ENCODE results near the gene C22orf39. TPM values are rescaled to one million over a fixed set of nuclear protein-coding genes. Genes with fewer than 3 reads are reported as not detected.
A peak's percentile ranks its signal among the peaks of the same experiment; 100 is the strongest.

The C22orf39 gene
- total and polyA plus RNA-seq, 4 donors = 11.3 to 22.4 (median 13.5) TPM

DNA sequence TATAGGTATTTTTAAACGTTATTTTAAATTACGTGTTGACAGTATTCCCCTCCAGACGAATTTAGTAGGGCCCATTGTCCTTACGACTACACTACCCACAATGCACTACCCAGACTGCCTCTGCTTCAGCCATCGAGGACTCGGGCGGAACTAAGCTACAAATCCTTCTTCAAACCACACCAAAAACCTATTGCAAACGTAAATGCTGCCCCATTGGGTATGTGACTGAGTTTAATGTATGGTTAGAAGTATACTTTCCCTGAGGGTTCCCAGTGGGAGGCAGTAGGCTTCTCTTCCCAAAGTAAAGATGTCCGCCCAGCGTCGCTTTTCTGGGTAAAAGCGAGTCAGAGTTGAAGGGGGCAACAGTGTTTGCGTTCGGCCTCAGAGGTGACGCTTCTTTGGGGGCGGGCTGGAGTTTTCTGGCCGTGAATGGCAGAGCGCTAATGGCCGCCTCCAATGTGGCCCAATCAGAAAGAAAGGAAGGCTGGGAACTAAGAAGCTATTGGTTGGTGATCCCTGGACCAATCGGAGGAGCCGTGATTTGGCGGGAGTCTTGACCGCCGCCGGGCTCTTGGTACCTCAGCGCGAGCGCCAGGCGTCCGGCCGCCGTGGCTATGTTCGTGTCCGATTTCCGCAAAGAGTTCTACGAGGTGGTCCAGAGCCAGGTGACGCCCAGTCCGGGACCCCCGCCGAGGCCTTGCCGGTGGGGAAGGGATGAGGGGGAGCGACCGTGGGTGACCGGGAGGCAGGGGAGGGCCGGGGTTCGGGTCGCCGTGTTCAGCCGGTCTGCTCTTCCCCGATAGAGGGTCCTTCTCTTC, 32.1 kb upstream of the C22orf39 start, which contains the start of gene CDC45 (continued):
- TF ChIP-seq ATF3 (IDR thresholded peaks at IDR 0.05) = no peak
- TF ChIP-seq, protein P1, sequence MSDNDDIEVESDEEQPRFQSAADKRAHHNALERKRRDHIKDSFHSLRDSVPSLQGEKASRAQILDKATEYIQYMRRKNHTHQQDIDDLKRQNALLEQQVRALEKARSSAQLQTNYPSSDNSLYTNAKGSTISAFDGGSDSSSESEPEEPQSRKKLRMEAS (IDR thresholded peaks at IDR 0.05) = peak; percentile 67
- no peak for TF ChIP-seq HNF4G (IDR thresholded peaks at IDR 0.05)
- TF ChIP-seq GABPA (IDR thresholded peaks at IDR 0.05 in 1 of 2, conservative IDR thresholded peaks at IDR 0.05 in 1 of 2) = peak; percentile 72 to 82
- TF ChIP-seq SP1 (IDR thresholded peaks at IDR 0.05) = peak; percentile 82
- peak; percentile 100 for TF ChIP-seq YY1 (IDR thresholded peaks at IDR 0.05)

GRCh38 chr22:19478901-19479354, 31.4 kb upstream of the C22orf39 start, which contains the start of gene UFD1:
Gene UFD1 (minus strand): TSS chr22:19479193. CDS start chr22:19479085, 108 bp downstream.
- under 1% methylated on average over 42 of the region's 42 CpGs for WGBS
- Histone ChIP-seq H3K4me1 (ENCODE audit: control insufficient read depth in 4 of 4, insufficient read depth in 4 of 4, low read length in 3 of 4) (peaks cover 3 to 21% (median 17%) of the 10 kb centered on the region in 4 donors), H3K4me3 (ENCODE audit: low read depth in 1 of 3, low read length in 3 of 3) (peak within 1 kb of the TSS; percentile 89 to 98 (median 98)), H3K9me3 (ENCODE audit: control insufficient read depth in 4 of 4, low read length in 3 of 4) (no peaks in the 10 kb centered on the region), H3K36me3 (ENCODE audit: control insufficient read depth in 4 of 4, insufficient read depth in 3 of 4, low read depth in 1 of 4, low read length in 3 of 4) (peaks cover 0 to 10% (median 5%) of the 10 kb centered on the region in 4 donors), H3K9ac (ENCODE audit: low read depth in 1 of 2, low read length in 2 of 2) (peak within 1 kb of the TSS; percentile 89 to 99), H3K27ac (ENCODE audit: low read depth in 1 of 2, low read length in 2 of 2) (peak within 1 kb of the TSS; percentile 96 to 100), H3K27me3 (ENCODE audit: control insufficient read depth in 4 of 4, insufficient read depth in 4 of 4, low read length in 3 of 4) (no peaks in the 10 kb centered on the region)
- TF ChIP-seq, protein P2, sequence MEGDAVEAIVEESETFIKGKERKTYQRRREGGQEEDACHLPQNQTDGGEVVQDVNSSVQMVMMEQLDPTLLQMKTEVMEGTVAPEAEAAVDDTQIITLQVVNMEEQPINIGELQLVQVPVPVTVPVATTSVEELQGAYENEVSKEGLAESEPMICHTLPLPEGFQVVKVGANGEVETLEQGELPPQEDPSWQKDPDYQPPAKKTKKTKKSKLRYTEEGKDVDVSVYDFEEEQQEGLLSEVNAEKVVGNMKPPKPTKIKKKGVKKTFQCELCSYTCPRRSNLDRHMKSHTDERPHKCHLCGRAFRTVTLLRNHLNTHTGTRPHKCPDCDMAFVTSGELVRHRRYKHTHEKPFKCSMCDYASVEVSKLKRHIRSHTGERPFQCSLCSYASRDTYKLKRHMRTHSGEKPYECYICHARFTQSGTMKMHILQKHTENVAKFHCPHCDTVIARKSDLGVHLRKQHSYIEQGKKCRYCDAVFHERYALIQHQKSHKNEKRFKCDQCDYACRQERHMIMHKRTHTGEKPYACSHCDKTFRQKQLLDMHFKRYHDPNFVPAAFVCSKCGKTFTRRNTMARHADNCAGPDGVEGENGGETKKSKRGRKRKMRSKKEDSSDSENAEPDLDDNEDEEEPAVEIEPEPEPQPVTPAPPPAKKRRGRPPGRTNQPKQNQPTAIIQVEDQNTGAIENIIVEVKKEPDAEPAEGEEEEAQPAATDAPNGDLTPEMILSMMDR (IDR thresholded peaks at IDR 0.05; ENCODE audit: low read depth, low read length, missing input control) = no peak
- TF ChIP-seq RAD21 (IDR thresholded peaks at IDR 0.05) = peak in 1 of 2 donors; percentile 13
- TF ChIP-seq GABPA (IDR thresholded peaks at IDR 0.05 in 1 of 2, conservative IDR thresholded peaks at IDR 0.05 in 1 of 2) = peak in 1 of 2 donors; percentile 87
- peak; percentile 84 for DNase-seq (ENCODE audit: low spot score)

GRCh38 chr22:19478045-19478900, 30.8 kb upstream of the C22orf39 start:
- Histone ChIP-seq H3K9ac (ENCODE audit: low read depth in 1 of 2, low read length in 2 of 2) (peak overlapping the region; percentile 89 to 92), H3K27me3 (ENCODE audit: control insufficient read depth in 4 of 4, insufficient read depth in 4 of 4, low read length in 3 of 4) (no peaks in the 10 kb centered on the region), H3K27ac (ENCODE audit: low read depth in 1 of 2, low read length in 2 of 2) (peak overlapping the region; percentile 96 to 100), H3K36me3 (ENCODE audit: control insufficient read depth in 4 of 4, insufficient read depth in 3 of 4, low read depth in 1 of 4, low read length in 3 of 4) (peaks cover 4 to 15% (median 10%) of the 10 kb centered on the region in 4 donors), H3K9me3 (ENCODE audit: control insufficient read depth in 4 of 4, low read length in 3 of 4) (no peaks in the 10 kb centered on the region), H3K4me3 (ENCODE audit: low read depth in 1 of 3, low read length in 3 of 3) (peak overlapping the region; percentile 89 to 98 (median 98)), H3K4me1 (ENCODE audit: control insufficient read depth in 4 of 4, insufficient read depth in 4 of 4, low read length in 3 of 4) (peaks cover 3 to 21% (median 17%) of the 10 kb centered on the region in 4 donors)
- TF ChIP-seq JUND (IDR thresholded peaks at IDR 0.05) = no peak
- TF ChIP-seq EGR1 (IDR thresholded peaks at IDR 0.05; ENCODE audit: low read depth in 2 of 2) = no peak
- TF ChIP-seq, protein P3, sequence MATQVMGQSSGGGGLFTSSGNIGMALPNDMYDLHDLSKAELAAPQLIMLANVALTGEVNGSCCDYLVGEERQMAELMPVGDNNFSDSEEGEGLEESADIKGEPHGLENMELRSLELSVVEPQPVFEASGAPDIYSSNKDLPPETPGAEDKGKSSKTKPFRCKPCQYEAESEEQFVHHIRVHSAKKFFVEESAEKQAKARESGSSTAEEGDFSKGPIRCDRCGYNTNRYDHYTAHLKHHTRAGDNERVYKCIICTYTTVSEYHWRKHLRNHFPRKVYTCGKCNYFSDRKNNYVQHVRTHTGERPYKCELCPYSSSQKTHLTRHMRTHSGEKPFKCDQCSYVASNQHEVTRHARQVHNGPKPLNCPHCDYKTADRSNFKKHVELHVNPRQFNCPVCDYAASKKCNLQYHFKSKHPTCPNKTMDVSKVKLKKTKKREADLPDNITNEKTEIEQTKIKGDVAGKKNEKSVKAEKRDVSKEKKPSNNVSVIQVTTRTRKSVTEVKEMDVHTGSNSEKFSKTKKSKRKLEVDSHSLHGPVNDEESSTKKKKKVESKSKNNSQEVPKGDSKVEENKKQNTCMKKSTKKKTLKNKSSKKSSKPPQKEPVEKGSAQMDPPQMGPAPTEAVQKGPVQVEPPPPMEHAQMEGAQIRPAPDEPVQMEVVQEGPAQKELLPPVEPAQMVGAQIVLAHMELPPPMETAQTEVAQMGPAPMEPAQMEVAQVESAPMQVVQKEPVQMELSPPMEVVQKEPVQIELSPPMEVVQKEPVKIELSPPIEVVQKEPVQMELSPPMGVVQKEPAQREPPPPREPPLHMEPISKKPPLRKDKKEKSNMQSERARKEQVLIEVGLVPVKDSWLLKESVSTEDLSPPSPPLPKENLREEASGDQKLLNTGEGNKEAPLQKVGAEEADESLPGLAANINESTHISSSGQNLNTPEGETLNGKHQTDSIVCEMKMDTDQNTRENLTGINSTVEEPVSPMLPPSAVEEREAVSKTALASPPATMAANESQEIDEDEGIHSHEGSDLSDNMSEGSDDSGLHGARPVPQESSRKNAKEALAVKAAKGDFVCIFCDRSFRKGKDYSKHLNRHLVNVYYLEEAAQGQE (IDR thresholded peaks at IDR 0.05) = no peak
- no peak for TF ChIP-seq TAF1 (conservative IDR thresholded peaks at IDR 0.05)
- TF ChIP-seq FOXA1 (IDR thresholded peaks at IDR 0.05) = no peak
- peak; percentile 39 for DNase-seq (ENCODE audit: low spot score)
- under 1% methylated on average over 31 of the region's 31 CpGs for WGBS

All from liver (tissue), 9 donors.